ENCODE results near the gene AHRR.

DNA sequence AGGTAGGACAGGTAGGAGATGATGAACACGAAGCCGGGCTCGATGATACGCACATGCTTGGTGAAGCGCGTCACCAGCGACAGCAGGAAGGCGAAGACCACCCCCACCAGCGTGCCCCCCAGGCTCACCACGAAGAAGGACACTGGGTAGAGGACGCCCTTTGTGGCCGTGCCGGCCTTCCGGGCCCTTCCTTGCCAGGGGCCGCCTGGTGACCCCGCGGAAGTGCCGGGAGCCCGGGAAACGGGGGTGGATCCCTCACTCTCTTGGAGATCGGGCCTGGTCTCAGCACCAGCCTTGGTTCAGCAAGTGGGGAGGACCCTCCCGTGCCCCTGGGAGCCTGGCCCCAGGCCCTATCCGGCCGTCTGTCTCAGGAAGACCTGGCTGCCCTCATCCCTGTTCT is 163.0 kb downstream of the AHRR start:
- TF ChIP-seq POLR2A (IDR thresholded peaks at IDR 0.05; ENCODE audit: low read depth, low read length): no peak
- TF ChIP-seq, protein P1, sequence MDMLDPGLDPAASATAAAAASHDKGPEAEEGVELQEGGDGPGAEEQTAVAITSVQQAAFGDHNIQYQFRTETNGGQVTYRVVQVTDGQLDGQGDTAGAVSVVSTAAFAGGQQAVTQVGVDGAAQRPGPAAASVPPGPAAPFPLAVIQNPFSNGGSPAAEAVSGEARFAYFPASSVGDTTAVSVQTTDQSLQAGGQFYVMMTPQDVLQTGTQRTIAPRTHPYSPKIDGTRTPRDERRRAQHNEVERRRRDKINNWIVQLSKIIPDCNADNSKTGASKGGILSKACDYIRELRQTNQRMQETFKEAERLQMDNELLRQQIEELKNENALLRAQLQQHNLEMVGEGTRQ (IDR thresholded peaks at IDR 0.05; ENCODE audit: low read depth, low read length): no peak
- TF ChIP-seq CTCF (conservative IDR thresholded peaks at IDR 0.05; ENCODE audit: low read depth, low read length): no peak
- TF ChIP-seq BHLHE40 (IDR thresholded peaks at IDR 0.05; ENCODE audit: low read depth, low read length): no peak
- no peak for TF ChIP-seq MAFK (IDR thresholded peaks at IDR 0.05; ENCODE audit: low read depth, low read length)
- no peak for TF ChIP-seq ELK1 (IDR thresholded peaks at IDR 0.05; ENCODE audit: borderline replicate concordance, low read depth, low read length)
- no peak for TF ChIP-seq MAZ (IDR thresholded peaks at IDR 0.05; ENCODE audit: borderline replicate concordance, low read depth, low read length)
- TF ChIP-seq MXI1 (IDR thresholded peaks at IDR 0.05; ENCODE audit: borderline replicate concordance, low read depth, low read length): no peak
- TF ChIP-seq CHD1 (IDR thresholded peaks at IDR 0.05; ENCODE audit: low read depth, low read length): no peak
- TF ChIP-seq RFX5 (IDR thresholded peaks at IDR 0.05; ENCODE audit: low read depth, low read length): no peak
- no peak for TF ChIP-seq RCOR1 (IDR thresholded peaks at IDR 0.05; ENCODE audit: insufficient replicate concordance, low read length)
- TF ChIP-seq SMC3 (IDR thresholded peaks at IDR 0.05; ENCODE audit: low read depth, low read length): no peak
